ENCODE measurements around the gene KCMF1. TPM values are rescaled to one million over a fixed set of nuclear protein-coding genes. Genes with fewer than 3 reads are reported as not detected.
A peak's percentile ranks its signal among the peaks of the same experiment; 100 is the strongest.

KCMF1 gene
- total RNA-seq, 1 donor from 2014 or later: 105 TPM

- TF ChIP-seq CTCF (IDR thresholded peaks at IDR 0.05; ENCODE audit: insufficient read depth, low read depth, low read length) (no peak), EZH2 (IDR thresholded peaks at IDR 0.05; ENCODE audit: insufficient read depth, low read length) (no peak)
- Histone ChIP-seq H3K27me3 (ENCODE audit: insufficient read depth, low read length) (no peaks in the 10 kb centered on the region), H3K27ac (ENCODE audit: low read depth, low read length) (no peak overlapping the region), H2AFZ (ENCODE audit: low read depth, low read length) (no peak overlapping the region), H4K20me1 (ENCODE audit: insufficient read depth, low read length) (peaks cover 27% of the 10 kb centered on the region), H3K9ac (ENCODE audit: low read length) (no peak overlapping the region), H3K4me1 (ENCODE audit: insufficient read depth, low read length) (peaks cover 6% of the 10 kb centered on the region), H3K4me3 (ENCODE audit: insufficient read depth, low read depth, low read length) (no peak overlapping the region), H3K4me2 (ENCODE audit: low read length) (no peak overlapping the region), H3K79me2 (ENCODE audit: insufficient read depth, low read length) (peaks cover 17% of the 10 kb centered on the region), H3K9me3 (ENCODE audit: insufficient read depth, low read depth, low read length) (no peaks in the 10 kb centered on the region), H3K36me3 (ENCODE audit: insufficient read depth, low read length) (peaks cover 28% of the 10 kb centered on the region)
- H3K9me3 Mint-ChIP-seq (ENCODE audit: unreplicated experiment): no peaks in the 10 kb centered on the region
- H3K4me3 Mint-ChIP-seq (ENCODE audit: unreplicated experiment): no peak overlapping the region
- H3K4me1 Mint-ChIP-seq (ENCODE audit: low read depth, unreplicated experiment): peaks cover 14% of the 10 kb centered on the region
- FAIRE-seq (no peak), DNase-seq (ENCODE audit: low read depth) (peak; percentile 17)
- peak overlapping the region; percentile 30 for H3K27ac Mint-ChIP-seq (ENCODE audit: unreplicated experiment)
- H3K27me3 Mint-ChIP-seq (ENCODE audit: low read depth, unreplicated experiment): no peaks in the 10 kb centered on the region
- H3K36me3 Mint-ChIP-seq (ENCODE audit: low read depth, unreplicated experiment): peaks cover 18% of the 10 kb centered on the region
These were observed 71.4 kb downstream of the KCMF1 start for GRCh38 chr2:85042330-85042729.

GRCh38 chr2:85048534-85048933 lies 77.6 kb downstream of the KCMF1 start:
- Histone ChIP-seq H3K36me3 (ENCODE audit: insufficient read depth, low read length) (peaks cover 49% of the 10 kb centered on the region), H3K9me3 (ENCODE audit: insufficient read depth, low read depth, low read length) (no peaks in the 10 kb centered on the region), H3K27me3 (ENCODE audit: insufficient read depth, low read length) (no peaks in the 10 kb centered on the region), H3K9ac (ENCODE audit: low read length) (no peak overlapping the region), H3K4me1 (ENCODE audit: insufficient read depth, low read length) (peaks cover 6% of the 10 kb centered on the region), H4K20me1 (ENCODE audit: insufficient read depth, low read length) (peaks cover 5% of the 10 kb centered on the region), H3K4me2 (ENCODE audit: low read length) (no peak overlapping the region), H2AFZ (ENCODE audit: low read depth, low read length) (no peak overlapping the region), H3K27ac (ENCODE audit: low read depth, low read length) (no peak overlapping the region), H3K79me2 (ENCODE audit: insufficient read depth, low read length) (peaks cover 4% of the 10 kb centered on the region), H3K4me3 (ENCODE audit: insufficient read depth, low read depth, low read length) (no peak overlapping the region)
- H3K27ac Mint-ChIP-seq (ENCODE audit: unreplicated experiment): no peak overlapping the region
- H3K9me3 Mint-ChIP-seq (ENCODE audit: unreplicated experiment): no peaks in the 10 kb centered on the region
- TF ChIP-seq CTCF (IDR thresholded peaks at IDR 0.05; ENCODE audit: insufficient read depth, low read depth, low read length) (no peak), EZH2 (IDR thresholded peaks at IDR 0.05; ENCODE audit: insufficient read depth, low read length) (no peak)
- no peaks in the 10 kb centered on the region for H3K27me3 Mint-ChIP-seq (ENCODE audit: low read depth, unreplicated experiment)
- DNase-seq (ENCODE audit: low read depth) (no peak), FAIRE-seq (no peak)
- peaks cover 4% of the 10 kb centered on the region for H3K4me1 Mint-ChIP-seq (ENCODE audit: low read depth, unreplicated experiment)
- H3K36me3 Mint-ChIP-seq (ENCODE audit: low read depth, unreplicated experiment): peaks cover 9% of the 10 kb centered on the region
- H3K4me3 Mint-ChIP-seq (ENCODE audit: unreplicated experiment): no peak overlapping the region

GRCh38 chr2:85049236-85049635 lies 78.3 kb downstream of the KCMF1 start:
- H3K9me3 Mint-ChIP-seq (ENCODE audit: unreplicated experiment): no peaks in the 10 kb centered on the region
- peaks cover 9% of the 10 kb centered on the region for H3K36me3 Mint-ChIP-seq (ENCODE audit: low read depth, unreplicated experiment)
- peaks cover under 1% of the 10 kb centered on the region for H3K79me2 ChIP-seq (ENCODE audit: insufficient read depth, low read length)
- no peaks in the 10 kb centered on the region for H3K27me3 ChIP-seq (ENCODE audit: insufficient read depth, low read length)
- DNase-seq (ENCODE audit: low read depth) (no peak), FAIRE-seq (no peak)
- no peak overlapping the region for H3K27ac Mint-ChIP-seq (ENCODE audit: unreplicated experiment)
- no peak overlapping the region for H2AFZ ChIP-seq (ENCODE audit: low read depth, low read length)
- peaks cover 3% of the 10 kb centered on the region for H4K20me1 ChIP-seq (ENCODE audit: insufficient read depth, low read length)
- no peak overlapping the region for H3K4me2 ChIP-seq (ENCODE audit: low read length)
- peaks cover 13% of the 10 kb centered on the region for H3K4me1 ChIP-seq (ENCODE audit: insufficient read depth, low read length)
- H3K9ac ChIP-seq (ENCODE audit: low read length): no peak overlapping the region
- peaks cover 7% of the 10 kb centered on the region for H3K4me1 Mint-ChIP-seq (ENCODE audit: low read depth, unreplicated experiment)
- H3K4me3 Mint-ChIP-seq (ENCODE audit: unreplicated experiment): no peak overlapping the region
- H3K36me3 ChIP-seq (ENCODE audit: insufficient read depth, low read length): peaks cover 44% of the 10 kb centered on the region
- H3K27me3 Mint-ChIP-seq (ENCODE audit: low read depth, unreplicated experiment): no peaks in the 10 kb centered on the region
- H3K4me3 ChIP-seq (ENCODE audit: insufficient read depth, low read depth, low read length): no peak overlapping the region
- H3K9me3 ChIP-seq (ENCODE audit: insufficient read depth, low read depth, low read length): no peaks in the 10 kb centered on the region
- TF ChIP-seq CTCF (IDR thresholded peaks at IDR 0.05; ENCODE audit: insufficient read depth, low read depth, low read length): no peak
- no peak for TF ChIP-seq EZH2 (IDR thresholded peaks at IDR 0.05; ENCODE audit: insufficient read depth, low read length)
- H3K27ac ChIP-seq (ENCODE audit: low read depth, low read length): no peak overlapping the region
